Hepatocyte (in vitro differentiated cells): ENCODE measurements around the gene OXLD1.

Experiments
- CTCF ChIP-seq: fragments of 200-600 bp; sonication (generic); IDR thresholded peaks from 2 replicates; pipeline ENCODE4 v1.5.1; 2016; ENCODE audit warnings: antibody characterized with exemption, mild to moderate bottlenecking; ENCODE audit not compliant: poor library complexity
- EZH2 ChIP-seq: fragments of 200-600 bp; sonication (generic); IDR thresholded peaks from 2 replicates; pipeline ENCODE4 v1.6.1; 2016; ENCODE audit warnings: antibody characterized with exemption, mild to moderate bottlenecking, borderline replicate concordance
- EZH2phosphoT487 ChIP-seq: fragments of 200-600 bp; sonication (generic); IDR thresholded peaks from one replicate; pipeline ENCODE4 v1.6.1; 2018; ENCODE audit warnings: antibody characterized with exemption, mild to moderate bottlenecking, low read depth, moderate library complexity; ENCODE audit not compliant: unreplicated experiment, severe bottlenecking

- TF ChIP-seq EZH2phosphoT487 (no peak), CTCF (no peak), EZH2 (no peak)
Measured at GRCh38 chr17:81691608-81692007, 25.2 kb upstream of the OXLD1 start.
